HG02588 (cell line): ENCODE measurements around the gene RTTN.
"Not testable (repeated sequence)": the region's sequence is repeated elsewhere in the genome, so short reads cannot be mapped to it uniquely, and the experiment has no call there.

Experiments used
- ATAC-seq: cut with Tn5 transposase; IDR thresholded peaks from one replicate; pipeline ENCODE4 v1.9.1; 2021; ENCODE audit warnings: mild to moderate bottlenecking, moderate library complexity; ENCODE audit not compliant: unreplicated experiment

The RTTN gene, protein sequence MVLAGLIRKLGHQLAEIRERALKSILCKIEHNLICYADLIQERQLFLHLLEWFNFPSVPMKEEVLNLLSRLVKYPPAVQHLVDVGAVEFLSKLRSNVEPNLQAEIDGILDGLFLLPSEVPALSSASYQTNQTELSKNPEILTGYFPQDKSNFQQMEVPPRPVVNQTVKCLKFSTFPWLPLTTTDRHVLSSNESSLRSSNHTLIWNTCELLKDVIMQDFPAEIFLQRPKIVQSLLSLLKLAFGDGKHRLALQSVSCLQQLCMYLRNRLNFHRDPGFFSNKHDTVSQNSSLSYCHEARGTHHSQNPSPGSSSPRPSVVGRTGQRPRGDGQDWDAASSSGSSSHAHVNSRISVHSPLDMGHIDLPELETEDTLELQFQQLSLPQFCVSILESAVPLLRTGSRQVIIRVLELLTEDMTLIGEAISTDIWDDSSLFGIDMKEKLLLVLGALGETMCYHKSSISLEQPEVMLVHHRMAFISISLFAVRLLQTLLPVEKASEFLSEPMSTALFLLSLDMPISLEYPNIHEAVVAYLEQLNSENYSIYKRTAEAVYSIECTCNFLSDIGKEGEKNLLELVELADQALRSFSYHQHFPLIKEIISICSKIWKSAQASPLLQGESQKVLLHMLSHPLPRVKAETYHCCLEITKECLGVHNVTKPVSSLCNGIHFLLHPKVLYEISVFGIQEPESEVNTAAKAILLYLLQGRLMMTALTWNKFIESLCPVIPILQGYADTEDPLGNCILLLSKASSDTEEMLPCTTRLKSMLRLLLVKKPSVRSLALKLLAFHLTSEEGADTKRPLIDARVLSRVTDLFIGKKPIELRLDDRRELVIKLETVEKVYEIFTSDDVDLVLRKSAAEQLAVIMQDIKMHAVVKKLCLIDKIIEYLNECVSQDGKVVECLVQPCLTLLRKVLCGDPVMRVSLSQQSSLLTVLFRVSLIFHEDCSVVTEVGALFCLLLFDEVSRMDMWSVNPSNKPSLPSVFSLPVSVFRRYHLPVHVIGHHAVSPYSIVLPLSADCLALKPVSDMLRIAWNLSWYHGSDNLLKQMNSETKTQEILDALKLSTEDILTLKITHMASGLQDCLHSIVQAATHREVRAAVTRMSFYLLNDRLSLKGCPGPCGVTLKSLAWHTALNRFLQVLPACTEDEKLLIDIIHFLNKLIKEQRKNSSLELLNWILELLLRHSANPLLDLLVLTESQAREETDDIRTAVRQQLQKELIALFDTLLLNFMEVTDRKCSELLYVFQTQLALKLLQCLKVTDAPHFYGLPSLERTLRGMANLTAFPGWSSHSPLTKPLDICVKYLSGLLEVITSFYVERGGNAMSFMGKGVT (N-terminal part only)

GRCh38 chr18:70205421-70206397 lies at the start of gene RTTN:
Gene RTTN, minus strand, starts transcription at chr18:70205687. Its CDS starts 29 bp downstream, at chr18:70205658.
- ATAC-seq = peak; percentile 97

GRCh38 chr18:70250781-70251180 lies 45.3 kb upstream of the RTTN start:
- no peak for ATAC-seq

GRCh38 chr18:70249861-70250260 lies 44.4 kb upstream of the RTTN start:
- ATAC-seq = not testable (repeated sequence)

DNA sequence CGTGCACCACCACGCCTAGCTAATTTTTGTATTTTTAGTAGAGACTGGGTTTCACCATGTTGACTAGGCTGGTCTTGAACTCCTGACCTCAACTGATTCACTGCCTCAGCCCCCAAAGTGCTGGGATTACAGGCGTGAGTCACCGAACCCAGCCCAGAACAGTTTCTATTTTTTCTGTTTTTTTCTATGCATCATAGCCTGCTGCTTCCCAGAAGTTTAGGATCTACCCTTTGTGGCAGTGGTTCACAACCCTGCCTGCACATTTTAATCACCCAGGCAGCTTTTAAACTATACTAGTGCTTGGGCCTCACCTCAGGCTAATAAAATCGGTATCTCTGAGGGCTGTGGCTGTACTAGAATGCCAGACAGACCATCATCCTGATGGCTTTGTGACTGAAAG lies 43.6 kb upstream of the RTTN start:
- ATAC-seq = no peak

GRCh38 chr18:70246061-70246466 lies 40.6 kb upstream of the RTTN start:
- ATAC-seq = no peak

DNA sequence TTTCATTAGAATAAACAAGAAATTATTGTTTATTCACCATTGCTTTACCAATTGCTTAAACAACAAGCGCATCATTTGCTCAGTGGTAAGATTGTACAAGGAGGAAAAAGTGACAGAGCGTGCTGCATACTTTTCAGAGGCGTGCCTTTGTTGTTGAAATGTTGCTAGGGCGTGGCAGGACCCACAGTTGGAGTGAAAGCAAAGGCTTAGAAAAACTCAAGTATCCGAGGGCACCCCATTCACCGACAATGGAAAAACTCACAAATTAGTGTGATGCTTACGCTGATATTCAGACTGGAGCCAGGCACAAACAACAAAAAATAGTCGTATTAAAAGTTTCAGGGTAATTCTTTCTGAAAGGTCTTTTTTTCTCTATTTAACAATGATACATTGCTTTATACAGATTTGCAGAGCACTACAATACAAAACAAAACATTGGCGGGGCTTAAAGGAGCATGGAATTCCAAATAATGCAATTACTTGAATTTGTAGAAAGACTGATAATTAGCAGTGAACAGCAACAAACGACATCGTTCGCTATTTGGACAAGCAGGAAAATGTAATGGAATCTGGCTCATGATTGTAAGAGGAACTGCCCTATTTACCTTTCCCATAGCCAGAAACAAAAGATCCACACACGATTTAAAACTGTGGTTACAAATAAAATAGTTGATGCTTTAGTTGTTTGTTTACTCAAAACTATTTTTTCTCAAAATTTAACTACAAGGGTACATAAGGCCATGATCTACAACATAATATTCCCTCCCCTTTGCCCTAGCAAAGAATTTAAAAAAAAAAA lies 37.8 kb upstream of the RTTN start:
- no peak for ATAC-seq

DNA sequence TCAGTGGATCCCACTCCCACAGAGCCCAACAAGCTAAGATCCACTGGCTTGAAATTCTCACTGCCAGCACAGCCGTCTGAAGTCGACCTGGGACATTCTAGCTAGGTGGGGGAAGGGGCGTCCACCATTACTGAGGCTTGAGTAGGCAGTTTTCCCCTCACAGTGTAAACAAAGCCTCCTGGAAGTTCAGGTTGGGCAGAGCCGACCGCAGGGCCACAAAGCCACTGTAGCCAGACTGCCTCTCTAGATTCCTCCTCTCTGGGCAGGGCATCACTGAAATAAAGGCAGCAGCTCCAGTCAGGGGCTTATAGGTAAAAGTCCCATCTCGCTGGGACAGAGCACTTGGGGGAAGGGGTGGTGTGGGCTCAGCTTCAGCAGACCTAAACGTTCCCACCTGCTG lies 31.4 kb upstream of the RTTN start:
- not testable (repeated sequence) for ATAC-seq

- ATAC-seq = no peak
Measured at GRCh38 chr18:70235478-70235877, 30.0 kb upstream of the RTTN start.

DNA sequence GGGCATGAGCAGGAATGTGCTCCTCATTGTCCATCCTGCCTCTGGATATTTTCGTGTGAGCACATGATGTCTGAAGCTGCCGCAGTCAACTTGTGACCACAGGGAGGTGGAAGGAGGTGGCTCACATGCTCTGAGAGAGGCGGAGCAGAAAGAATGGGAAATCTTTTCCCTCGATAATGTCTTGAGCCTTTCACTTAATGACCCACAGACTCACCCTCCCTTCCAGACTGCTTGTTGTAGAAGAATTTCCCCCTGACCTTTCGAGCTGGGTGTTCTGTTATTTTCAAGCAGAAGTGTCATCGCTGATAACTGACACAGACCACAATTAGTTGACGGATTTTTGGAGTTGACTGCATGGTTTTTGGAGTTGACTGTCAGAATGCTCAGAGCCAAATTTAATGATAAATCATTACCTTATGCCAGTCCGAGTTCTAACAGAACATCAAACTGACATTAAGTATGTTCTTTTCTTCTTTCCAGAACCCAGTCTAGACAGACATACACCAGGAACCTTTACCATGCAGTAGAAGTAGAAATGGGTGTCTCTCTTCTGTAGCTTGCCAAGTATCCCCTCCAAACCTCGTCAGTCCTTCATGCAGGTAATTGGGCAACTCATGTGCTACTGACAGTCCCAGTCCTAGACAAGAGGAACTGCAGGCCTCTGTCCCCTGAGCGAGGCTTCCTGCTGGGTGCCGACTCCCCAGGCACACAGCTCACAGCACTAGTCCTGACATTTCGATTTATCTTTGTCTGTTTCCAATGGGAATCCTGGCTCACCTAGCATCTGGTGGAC lies 29.4 kb upstream of the RTTN start:
- no peak for ATAC-seq

DNA sequence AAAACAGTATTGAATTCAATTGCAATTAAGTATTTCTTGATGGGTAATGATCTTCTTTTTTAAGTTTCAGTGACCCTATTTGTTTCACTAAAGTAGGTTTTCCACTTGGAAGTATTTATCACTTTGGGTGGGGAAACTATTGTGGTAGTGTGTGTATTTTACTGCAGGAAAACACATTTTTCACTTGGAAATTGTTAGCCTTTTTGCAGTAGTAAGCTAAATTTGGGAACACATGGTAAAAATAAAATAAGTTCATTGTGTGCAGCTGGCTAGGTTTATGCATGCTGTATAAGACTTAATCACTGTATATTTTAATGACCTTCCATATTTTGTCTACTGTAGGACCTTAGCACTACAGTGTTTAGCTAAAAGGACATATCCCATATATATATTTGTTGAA lies 28.5 kb upstream of the RTTN start:
- no peak for ATAC-seq

DNA sequence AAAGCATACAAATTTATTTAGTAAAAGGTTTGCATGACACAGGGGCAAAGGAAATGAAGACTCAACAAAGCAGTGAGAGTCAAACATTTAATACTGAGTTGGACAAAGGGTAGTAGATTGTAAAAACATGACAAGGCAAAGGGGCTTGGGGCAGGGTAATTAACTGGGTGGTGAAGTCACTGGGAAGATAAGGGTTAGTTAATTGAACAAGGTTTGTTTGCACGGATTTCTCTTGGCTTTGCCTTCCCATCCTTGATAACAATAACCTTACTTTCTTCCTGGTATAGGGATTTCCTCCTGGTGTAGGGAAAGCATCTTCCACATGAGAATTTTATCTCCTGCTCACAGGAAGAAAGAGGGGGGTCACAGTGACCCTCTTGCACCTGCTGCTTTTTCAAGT lies 26.8 kb upstream of the RTTN start:
- ATAC-seq = no peak

DNA sequence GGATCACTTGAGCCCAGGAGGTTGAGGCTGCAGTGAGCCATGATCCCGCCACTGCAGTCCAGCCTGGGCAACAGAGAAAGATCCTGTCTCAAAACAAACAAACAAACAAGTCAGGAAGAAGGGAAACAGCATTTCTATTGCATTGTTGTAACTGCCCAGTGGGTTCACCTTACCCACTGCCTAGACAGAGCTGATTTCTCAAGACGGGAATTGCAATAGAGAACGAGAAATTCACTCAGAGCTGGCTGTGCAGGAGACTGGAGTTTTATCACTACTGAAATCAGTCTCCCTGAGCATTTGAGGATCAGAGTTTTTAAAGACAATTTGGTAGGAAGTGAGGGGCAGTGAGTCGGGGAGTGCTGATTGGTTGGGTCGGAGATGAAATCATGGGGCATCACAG lies 24.2 kb upstream of the RTTN start:
- ATAC-seq = no peak

GRCh38 chr18:70228536-70228935 lies 23.0 kb upstream of the RTTN start:
- no peak for ATAC-seq

DNA sequence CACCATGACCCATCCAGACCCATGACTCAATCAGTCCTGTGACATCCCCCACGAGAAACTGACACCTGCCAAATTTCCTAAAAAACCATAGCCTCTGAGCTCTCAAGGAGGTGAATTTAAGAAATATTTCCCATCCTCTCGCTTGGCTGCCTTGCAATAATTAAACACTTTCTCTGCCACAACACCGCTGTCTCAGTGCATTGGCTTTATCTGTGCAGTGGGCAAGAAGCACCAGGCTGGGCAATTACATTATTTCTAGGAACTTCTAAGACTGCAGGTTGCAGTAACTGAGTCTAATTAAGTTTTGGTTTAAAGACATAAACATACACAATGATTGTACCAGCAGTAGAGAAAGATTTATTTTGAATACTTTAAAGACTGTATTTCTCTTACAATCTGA lies 22.0 kb upstream of the RTTN start:
- ATAC-seq = no peak

DNA sequence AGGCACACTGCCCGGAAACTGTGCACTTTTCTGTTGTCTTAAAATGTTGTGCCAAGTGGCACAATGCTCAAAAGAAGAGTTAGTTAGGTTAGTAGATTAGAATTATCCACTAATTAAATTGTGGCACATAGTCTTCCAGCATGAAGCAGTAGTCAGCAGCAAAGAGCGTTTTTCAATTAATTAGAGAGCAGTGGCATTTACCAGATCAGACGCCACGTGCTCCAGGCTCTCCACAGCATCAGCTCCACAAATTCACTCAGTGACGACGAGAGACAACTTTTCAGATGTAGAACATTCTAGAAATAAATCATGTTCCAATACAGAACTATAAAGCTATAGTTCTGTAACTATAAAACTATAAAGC lies 16.4 kb upstream of the RTTN start:
- no peak for ATAC-seq

DNA sequence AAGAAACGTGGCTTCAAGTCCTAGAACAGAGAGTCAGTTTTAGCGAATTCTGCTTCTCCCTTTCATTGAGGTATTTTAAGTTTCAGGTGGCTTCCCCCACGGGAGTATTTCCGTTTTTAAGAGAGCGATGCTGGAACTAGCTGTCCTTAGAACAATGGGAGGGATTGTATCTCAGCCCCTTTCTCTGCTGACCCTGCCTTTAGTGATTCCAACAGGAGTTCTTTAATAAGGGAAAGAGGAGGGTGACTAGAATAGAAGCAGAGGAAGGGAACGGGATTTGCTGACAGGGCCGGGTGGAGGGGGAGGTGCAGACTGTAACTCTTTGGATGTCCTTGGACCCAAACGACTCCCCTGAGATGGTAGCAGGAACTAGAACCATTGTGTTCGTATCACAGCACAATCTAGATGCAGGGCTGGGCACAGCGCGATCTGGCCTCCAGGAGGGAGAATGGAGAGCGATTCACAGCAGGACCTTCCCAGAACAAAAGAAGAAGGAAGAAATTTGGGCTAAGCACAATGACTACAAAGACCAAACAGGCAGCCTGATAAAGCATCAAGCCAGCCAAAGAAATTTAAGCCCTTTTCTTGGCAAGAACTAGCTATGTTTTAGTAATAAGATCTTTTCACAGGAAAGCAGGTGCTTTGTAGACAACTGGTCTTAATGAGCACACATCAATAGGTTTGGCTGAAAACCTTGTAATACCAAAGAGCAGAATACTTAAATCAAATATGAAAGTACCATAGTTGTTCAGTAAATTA lies 15.8 kb upstream of the RTTN start:
- no peak for ATAC-seq

DNA sequence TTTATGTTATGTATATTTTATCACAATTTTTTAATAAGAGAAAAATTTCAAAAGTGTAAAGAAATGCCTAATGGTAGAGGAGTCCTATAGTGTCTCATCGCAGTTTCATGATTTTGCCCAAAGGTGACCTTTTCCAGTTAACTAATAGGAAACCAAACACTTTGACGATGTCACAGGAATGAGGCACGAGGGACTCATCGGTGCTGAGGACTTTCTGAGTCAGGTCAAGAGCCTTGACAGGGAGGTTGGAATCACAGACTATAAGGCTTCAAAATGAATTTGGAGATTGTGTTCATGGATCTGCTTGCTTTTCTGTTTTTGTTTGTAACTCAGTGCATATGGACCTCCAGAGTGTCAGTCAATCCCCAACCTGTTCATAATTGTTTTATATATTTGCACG lies 15.1 kb upstream of the RTTN start:
- ATAC-seq = no peak

DNA sequence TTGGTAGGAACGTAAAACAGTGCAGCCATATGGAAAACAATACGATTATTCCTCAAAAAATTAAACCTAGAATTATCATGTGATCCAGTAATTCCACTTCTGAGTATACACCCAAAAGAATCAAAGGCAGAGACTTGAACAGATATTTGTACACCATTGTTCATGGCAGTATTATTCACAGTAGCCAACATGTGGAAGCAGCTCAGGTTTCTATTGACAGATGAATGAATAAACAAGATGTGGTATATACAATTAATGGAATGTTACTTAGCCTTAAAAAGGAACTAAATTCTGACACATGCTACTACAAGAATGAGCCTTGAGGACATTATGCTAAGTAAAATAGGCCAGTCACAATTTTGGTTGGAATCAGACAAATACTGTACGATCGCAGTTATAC lies 14.2 kb upstream of the RTTN start:
- no peak for ATAC-seq
